HG03460 (cell line): ENCODE measurements around the gene CALCOCO1.
"Not testable (repeated sequence)": the region's sequence is repeated elsewhere in the genome, so short reads cannot be mapped to it uniquely, and the experiment has no call there.

ENCODE experiments used
- ATAC-seq: cut with Tn5 transposase; IDR thresholded peaks from one replicate; pipeline ENCODE4 v1.9.1; 2021; ENCODE audit not compliant: unreplicated experiment

The CALCOCO1 gene

GRCh38 chr12:53699678-53700025, 27.6 kb downstream of the CALCOCO1 start:
- ATAC-seq, result no peak

GRCh38 chr12:53698948-53699677, 28.1 kb downstream of the CALCOCO1 start:
- no peak for ATAC-seq

- ATAC-seq, result no peak
Measured at GRCh38 chr12:53696655-53697331, 30.5 kb downstream of the CALCOCO1 start.

DNA sequence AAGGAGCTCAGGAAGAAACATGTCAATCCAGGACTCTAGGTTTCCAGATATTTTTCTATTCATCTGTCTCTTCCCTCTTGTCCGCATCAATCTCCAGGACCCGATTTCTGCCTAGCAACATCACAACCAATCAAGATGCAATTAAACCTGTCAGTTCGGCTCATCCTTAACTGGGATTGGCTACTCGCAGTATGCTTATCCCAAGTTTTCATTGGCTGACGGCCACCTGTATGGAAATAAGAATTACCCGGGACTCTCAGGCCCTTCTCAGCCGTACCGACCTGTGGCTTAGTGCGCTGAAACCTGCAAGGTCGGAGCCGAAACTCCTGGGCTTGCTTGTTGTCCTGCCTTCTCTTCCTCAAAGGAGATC, 31.0 kb downstream of the CALCOCO1 start:
- ATAC-seq, result no peak

DNA sequence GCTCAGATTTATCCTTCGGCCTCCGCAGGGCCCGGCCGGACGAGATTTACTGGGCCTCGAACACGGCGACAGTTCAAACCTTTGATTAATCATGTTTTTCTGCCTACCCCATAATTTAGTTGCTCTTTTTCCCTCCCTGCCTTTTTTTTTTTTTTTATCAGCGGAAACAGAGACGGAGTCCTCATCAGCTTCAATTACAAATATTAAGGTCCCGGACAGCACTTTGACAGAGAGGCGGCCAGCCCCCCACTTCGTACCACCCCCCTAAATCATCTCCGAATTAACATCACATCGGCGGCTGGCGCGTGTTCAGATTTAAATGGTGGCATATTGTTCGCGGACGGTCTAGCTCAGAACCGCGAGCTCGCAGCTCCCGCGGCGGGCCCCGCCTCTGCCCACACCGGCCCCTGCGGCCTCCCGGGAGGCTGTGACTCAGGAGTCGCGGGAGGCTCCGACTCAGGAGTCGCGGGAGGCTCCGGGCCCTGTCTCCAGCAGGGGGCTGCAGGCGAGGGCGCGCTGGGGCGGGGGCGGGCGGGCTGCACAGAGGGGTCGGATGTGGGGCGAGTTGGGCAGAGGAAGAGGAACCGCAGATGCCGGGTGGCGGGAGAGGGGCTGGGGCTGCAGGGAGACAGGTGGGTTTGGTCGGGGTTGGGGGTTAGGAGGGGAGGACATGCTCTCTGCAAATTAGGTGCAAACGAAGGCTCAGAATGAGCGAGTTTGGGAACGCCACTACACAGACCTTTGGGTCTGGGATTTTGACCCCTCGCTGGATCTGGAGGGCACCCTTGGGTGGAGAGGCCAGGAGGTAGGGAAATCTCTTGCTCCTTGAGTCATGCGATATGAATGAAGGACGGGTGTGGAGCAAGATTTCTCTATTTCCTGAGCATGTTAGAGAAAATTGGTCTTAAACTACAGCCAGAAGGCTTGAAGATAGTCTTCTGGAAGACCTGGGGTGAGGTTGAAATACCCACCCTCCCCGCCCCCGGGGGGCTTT, 31.8 kb downstream of the CALCOCO1 start:
- ATAC-seq, result no peak

DNA sequence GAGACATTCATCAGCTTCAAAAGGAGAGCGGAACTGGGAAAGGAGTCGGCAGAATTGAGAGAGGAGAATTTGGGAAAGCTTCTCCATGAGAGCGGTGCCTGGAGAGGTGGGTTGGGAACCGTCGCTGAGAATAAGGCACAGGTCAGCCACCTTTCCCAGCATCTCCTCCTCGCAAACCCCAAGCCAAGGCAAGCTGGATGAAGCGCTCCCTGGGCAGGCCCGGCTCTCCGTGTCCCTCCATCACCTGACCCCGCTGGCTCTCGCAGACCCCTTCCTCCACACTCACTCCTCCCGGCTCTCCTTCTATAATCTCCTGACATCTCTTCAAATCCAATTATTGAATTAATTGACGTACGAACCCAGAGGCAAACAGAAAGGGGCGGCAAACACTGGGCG, 32.5 kb downstream of the CALCOCO1 start:
- ATAC-seq, result no peak

GRCh38 chr12:53688134-53688533, 39.1 kb downstream of the CALCOCO1 start:
- ATAC-seq, result no peak

DNA sequence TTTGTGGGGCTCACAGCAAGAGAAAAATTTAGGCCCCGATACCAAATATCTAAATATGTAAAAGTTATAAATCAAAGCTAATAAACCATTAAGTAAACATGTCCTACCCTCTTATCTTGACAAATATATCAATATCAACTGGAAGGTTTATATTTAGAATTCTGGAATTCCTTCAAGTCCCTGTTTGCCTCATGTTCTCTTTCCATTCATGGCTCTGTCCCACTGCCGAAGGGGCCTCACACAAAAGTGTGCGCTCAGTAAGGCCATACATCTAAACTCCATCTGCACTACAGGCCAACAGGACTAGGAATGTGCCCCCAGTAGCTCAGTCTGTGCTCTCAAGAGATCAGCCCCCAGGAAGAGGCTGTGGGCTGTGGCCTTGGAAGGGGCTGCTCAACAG, 40.8 kb downstream of the CALCOCO1 start:
- ATAC-seq, result no peak

DNA sequence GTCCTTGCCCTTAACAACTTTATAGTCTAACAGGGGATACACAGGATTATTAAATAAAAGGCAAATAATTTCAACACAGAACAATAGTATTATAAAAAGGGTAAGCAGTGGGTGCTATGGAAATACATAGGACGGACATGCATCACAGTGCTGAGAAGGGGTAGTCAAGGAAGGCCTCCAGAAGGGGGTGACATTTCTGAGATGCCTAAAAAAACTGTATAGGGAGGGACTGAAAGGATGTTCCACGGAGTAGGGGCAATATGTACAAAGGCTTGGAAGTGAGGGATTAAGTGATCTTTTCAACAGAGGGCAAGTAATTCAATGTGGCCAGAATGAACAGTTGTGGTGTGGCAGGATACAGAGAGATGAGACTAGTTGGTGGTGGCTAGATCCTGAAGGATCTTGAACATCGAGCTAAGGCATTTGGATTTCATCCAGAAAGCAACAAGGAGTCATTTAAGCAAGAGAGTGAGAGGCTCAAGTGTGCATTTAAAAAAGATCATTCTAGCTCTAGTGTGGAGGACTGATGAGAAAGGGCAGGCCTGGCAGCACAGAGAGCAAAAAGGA, 42.5 kb downstream of the CALCOCO1 start:
- ATAC-seq, result no peak

DNA sequence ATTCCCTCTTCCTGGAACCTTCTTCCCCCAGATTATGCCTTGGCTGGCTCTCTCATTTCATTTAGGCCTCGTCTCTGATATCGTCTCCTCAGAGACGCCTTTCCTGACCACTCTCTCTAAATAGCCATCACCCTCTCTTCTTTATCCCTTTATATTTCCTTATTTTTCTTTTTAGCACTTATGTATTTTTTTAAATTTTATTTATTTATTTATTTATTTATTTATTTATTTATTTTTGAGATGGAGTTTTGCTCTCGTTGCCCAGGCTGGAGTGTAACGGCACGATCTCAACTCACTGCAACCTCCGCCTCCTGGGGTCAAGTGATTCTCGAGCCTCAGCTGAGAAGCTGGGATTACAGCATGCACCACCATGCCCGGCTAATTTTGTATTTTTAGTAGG, 43.3 kb downstream of the CALCOCO1 start:
- ATAC-seq, result no peak

DNA sequence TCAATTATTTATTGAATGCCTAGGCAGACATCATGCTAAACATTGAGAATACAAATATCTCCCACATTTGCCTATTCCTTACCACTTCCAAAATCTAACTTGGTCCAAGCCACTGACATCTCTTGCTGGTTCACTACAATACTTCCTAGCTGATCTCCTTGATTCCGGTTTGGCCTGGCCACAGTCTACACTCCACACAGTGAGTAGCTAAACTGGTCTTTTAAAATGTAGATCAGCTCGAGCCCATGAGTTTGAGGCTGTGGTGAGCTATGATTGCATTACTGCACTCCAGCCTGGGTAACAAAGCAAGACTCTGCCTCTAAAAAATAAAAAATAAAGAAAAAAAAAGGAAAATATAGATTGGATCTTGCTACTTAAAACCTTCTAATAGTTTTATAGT, 43.8 kb downstream of the CALCOCO1 start:
- ATAC-seq, result no peak

- not testable (repeated sequence) for ATAC-seq
Measured at GRCh38 chr12:53680061-53680460, 47.2 kb downstream of the CALCOCO1 start.

- no peak for ATAC-seq
Measured at GRCh38 chr12:53677800-53678148, 49.5 kb downstream of the CALCOCO1 start.

DNA sequence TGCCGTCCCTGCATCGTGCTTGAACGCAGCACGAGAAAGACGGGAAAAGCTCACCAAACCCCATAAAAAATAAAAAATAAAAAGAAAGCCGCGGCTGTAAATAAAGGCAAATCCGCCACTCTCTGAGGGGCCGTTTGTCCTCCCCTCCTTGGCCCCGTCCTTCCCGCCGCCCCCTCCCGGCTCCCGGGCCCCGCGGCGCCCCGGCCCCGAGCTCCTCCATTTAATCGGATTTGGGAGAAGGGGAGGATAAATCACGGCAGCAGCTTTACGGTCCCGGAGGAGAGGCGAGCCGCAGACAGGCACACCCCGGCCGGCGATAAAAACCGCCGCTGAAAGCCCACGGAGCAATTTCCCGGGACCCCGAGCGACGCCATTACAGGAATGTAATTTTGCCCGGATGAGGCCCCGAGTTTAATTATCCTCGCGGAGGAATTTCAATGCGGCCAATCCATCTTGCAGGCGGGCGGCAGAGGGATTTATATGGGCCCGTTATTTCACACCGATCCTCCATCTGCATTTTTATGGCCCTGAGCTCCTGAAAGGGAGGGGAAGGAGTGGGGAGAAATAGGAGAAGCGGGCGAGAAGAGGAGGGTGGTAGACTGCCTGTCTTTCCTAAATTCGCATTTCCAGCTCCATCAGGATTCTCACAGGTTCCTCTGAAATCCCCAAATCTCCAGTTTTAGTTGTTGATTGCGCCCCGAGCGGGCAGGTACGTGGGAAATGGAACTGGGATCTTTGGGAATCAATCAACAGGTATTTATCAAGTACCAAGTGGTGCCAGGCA, 50.0 kb downstream of the CALCOCO1 start:
- ATAC-seq, result no peak

GRCh38 chr12:53676656-53677015, 50.6 kb downstream of the CALCOCO1 start:
- ATAC-seq, result no peak

GRCh38 chr12:53675701-53676607, 51.3 kb downstream of the CALCOCO1 start, which contains the start of gene ATP5MC2:
Gene ATP5MC2, minus strand, starts transcription at chr12:53676083. Its CDS starts 3,469 bp downstream, at chr12:53672614.
- ATAC-seq, result peak; percentile 95

DNA sequence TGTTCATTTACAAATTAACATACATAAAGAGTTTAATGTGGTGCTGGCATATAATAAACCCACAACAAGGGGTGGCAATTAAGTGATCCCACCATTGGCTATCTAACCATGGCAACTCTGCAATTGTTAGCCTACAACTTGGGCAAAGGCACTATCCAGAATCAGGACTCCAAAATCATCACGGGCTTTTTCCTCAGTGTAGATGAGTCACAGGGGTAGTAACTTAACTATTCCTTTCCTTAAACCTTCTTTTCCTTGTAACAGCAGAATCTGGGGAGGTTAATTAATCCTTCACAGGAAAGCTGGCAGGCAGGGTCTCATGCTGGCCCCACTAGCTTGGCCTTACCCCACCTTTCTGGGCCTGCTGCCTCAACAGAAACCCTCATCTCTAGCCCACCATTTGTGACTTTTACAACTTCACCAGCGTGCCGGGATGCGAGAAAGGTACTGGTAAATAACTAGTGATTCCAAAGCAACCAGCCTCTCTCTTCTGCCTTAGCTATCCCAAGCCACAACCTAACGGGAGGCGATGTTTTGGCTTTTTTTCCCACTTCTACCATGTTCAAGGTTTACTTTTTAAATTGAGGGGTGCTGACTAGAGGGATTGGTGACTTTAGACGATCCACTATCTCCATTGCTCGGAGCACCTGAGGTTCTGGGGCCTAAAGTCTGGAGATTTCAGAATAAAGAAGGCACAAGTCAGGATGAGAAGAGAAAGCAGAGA, 52.1 kb downstream of the CALCOCO1 start:
- no peak for ATAC-seq

- ATAC-seq, result no peak
Measured at GRCh38 chr12:53670971-53671370, 56.3 kb downstream of the CALCOCO1 start.

GRCh38 chr12:53670308-53670707, 56.9 kb downstream of the CALCOCO1 start:
- no peak for ATAC-seq
